HG02970 (cell line): ENCODE results near the gene DALRD3.
A peak's percentile ranks its signal among the peaks of the same experiment; 100 is the strongest.

Experiments used
- ATAC-seq: cut with Tn5 transposase; IDR thresholded peaks from one replicate; pipeline ENCODE4 v1.9.1; 2021; ENCODE audit warnings: mild to moderate bottlenecking, moderate library complexity, moderate number of reproducible peaks; ENCODE audit not compliant: unreplicated experiment, low FRiP score

Gene DALRD3

GRCh38 chr3:49007068-49007770 is 11.2 kb downstream of the DALRD3 start, which contains the start of gene WDR6:
TSS of gene WDR6 (plus strand) at chr3:49007391. CDS start at chr3:49007432, 41 bp downstream.
- peak; percentile 90 for ATAC-seq

GRCh38 chr3:49006408-49007067 is 11.8 kb downstream of the DALRD3 start:
- no peak for ATAC-seq

- ATAC-seq, result no peak
Measured at GRCh38 chr3:49005998-49006397, 12.4 kb downstream of the DALRD3 start.

- ATAC-seq, result no peak
Measured at GRCh38 chr3:49005303-49005680, 13.1 kb downstream of the DALRD3 start.

- no peak for ATAC-seq
Measured at GRCh38 chr3:49004352-49005302, 13.8 kb downstream of the DALRD3 start.

- no peak for ATAC-seq
Measured at GRCh38 chr3:49001155-49001554, 17.2 kb downstream of the DALRD3 start.

- no peak for ATAC-seq
Measured at GRCh38 chr3:48999085-48999858, 19.1 kb downstream of the DALRD3 start.

GRCh38 chr3:48997714-48998637 is 20.4 kb downstream of the DALRD3 start:
- ATAC-seq, result no peak

GRCh38 chr3:48997102-48997635 is 21.2 kb downstream of the DALRD3 start:
- ATAC-seq, result no peak

GRCh38 chr3:48996640-48997039 is 21.7 kb downstream of the DALRD3 start:
- ATAC-seq, result no peak

- ATAC-seq, result no peak
Measured at GRCh38 chr3:48993834-48994233, 24.5 kb downstream of the DALRD3 start.

- ATAC-seq, result no peak
Measured at GRCh38 chr3:48991851-48992545, 26.4 kb downstream of the DALRD3 start.

GRCh38 chr3:48990636-48991469 is 27.5 kb downstream of the DALRD3 start:
- ATAC-seq, result no peak

- no peak for ATAC-seq
Measured at GRCh38 chr3:48989796-48990635, 28.4 kb downstream of the DALRD3 start, which contains the start of gene P4HTM. TSS of gene P4HTM (plus strand) at chr3:48990241. CDS start at chr3:48990257, 16 bp downstream.

GRCh38 chr3:48989126-48989795 is 29.1 kb downstream of the DALRD3 start:
- ATAC-seq, result no peak

- no peak for ATAC-seq
Measured at GRCh38 chr3:48985831-48986376, 32.5 kb downstream of the DALRD3 start.
